ENCODE measurements around the gene NACC1. TPM values are rescaled to one million over a fixed set of nuclear protein-coding genes. Genes with fewer than 3 reads are reported as not detected.

Gene NACC1
- polyA plus RNA-seq, 1 donor (not counting 4 experiments of a cell fraction or from before 2014, with no cell fraction given), result 32.9 TPM

- dilution Hi-C loops (cut with MboI; ENCODE audit: extremely low pct_ligation_motif_present, low sequenced_read_pairs), result no loop called here
- Histone ChIP-seq H3K4me3 (ENCODE audit: control insufficient read depth in 2 of 3, extremely low read depth in 1 of 3, insufficient read depth in 2 of 3, low read depth in 1 of 3, low read length in 3 of 3) (no peak overlapping the region), H4K20me1 (ENCODE audit: control insufficient read depth, extremely low read depth, insufficient read depth, low read length) (no peaks in the 10 kb centered on the region), H3K9me3 (ENCODE audit: control insufficient read depth, low read depth, low read length) (no peaks in the 10 kb centered on the region), H3K9ac (ENCODE audit: control insufficient read depth, extremely low read depth, insufficient read depth, low read length) (no peak overlapping the region), H3K79me2 (ENCODE audit: control insufficient read depth, insufficient read depth, low read length) (no peaks in the 10 kb centered on the region), H3K9me1 (ENCODE audit: control insufficient read depth, extremely low read depth, insufficient read depth, low read length) (no peaks in the 10 kb centered on the region), H2AFZ (ENCODE audit: control insufficient read depth, low read length) (peak overlapping the region; percentile 32), H3K4me1 (ENCODE audit: control insufficient read depth, extremely low read depth, insufficient read depth, low read length) (peaks cover 38% of the 10 kb centered on the region), H3K27me3 (ENCODE audit: control insufficient read depth, extremely low read depth, insufficient read depth, low read length) (no peaks in the 10 kb centered on the region), H3K36me3 (ENCODE audit: control insufficient read depth in 2 of 2, extremely low read depth in 1 of 2, insufficient read depth in 2 of 2, low read length in 2 of 2) (no peaks in the 10 kb centered on the region), H3K27ac (ENCODE audit: control insufficient read depth, insufficient read depth, low read length) (peak overlapping the region; percentile 16), H3K4me2 (ENCODE audit: control insufficient read depth, extremely low read depth, insufficient read depth, low read depth, low read length) (peak overlapping the region; percentile 39)
- no peak for TF ChIP-seq EZH2 (IDR thresholded peaks at IDR 0.05; ENCODE audit: low read length)
- no peak for TF ChIP-seq CTCF (optimal IDR thresholded peaks at IDR 0.05 in 1 of 3, IDR thresholded peaks at IDR 0.05 in 1 of 3, conservative IDR thresholded peaks at IDR 0.05 in 1 of 3; ENCODE audit: extremely low read depth in 1 of 3, insufficient read depth in 2 of 3, low read length in 3 of 3)
- no peak for DNase-seq (ENCODE audit: low read depth, low spot score)
- FAIRE-seq, result peak; percentile 94
These were observed 54.5 kb downstream of the NACC1 start for GRCh38 chr19:13172346-13173138.

- Histone ChIP-seq H3K4me1 (ENCODE audit: control insufficient read depth, extremely low read depth, insufficient read depth, low read length) (peaks cover 32% of the 10 kb centered on the region), H3K27me3 (ENCODE audit: control insufficient read depth, extremely low read depth, insufficient read depth, low read length) (no peaks in the 10 kb centered on the region), H3K4me3 (ENCODE audit: control insufficient read depth in 2 of 3, extremely low read depth in 1 of 3, insufficient read depth in 2 of 3, low read depth in 1 of 3, low read length in 3 of 3) (no peak overlapping the region), H3K9ac (ENCODE audit: control insufficient read depth, extremely low read depth, insufficient read depth, low read length) (no peak overlapping the region), H3K79me2 (ENCODE audit: control insufficient read depth, insufficient read depth, low read length) (no peaks in the 10 kb centered on the region), H3K9me1 (ENCODE audit: control insufficient read depth, extremely low read depth, insufficient read depth, low read length) (no peaks in the 10 kb centered on the region), H3K27ac (ENCODE audit: control insufficient read depth, insufficient read depth, low read length) (no peak overlapping the region), H3K4me2 (ENCODE audit: control insufficient read depth, extremely low read depth, insufficient read depth, low read depth, low read length) (no peak overlapping the region), H3K9me3 (ENCODE audit: control insufficient read depth, low read depth, low read length) (no peaks in the 10 kb centered on the region), H2AFZ (ENCODE audit: control insufficient read depth, low read length) (no peak overlapping the region), H3K36me3 (ENCODE audit: control insufficient read depth in 2 of 2, extremely low read depth in 1 of 2, insufficient read depth in 2 of 2, low read length in 2 of 2) (no peaks in the 10 kb centered on the region), H4K20me1 (ENCODE audit: control insufficient read depth, extremely low read depth, insufficient read depth, low read length) (no peaks in the 10 kb centered on the region)
- DNase-seq (ENCODE audit: low read depth, low spot score) (no peak), FAIRE-seq (no peak)
- dilution Hi-C loops (cut with MboI; ENCODE audit: extremely low pct_ligation_motif_present, low sequenced_read_pairs), result no loop called here
- TF ChIP-seq CTCF (optimal IDR thresholded peaks at IDR 0.05 in 1 of 3, IDR thresholded peaks at IDR 0.05 in 1 of 3, conservative IDR thresholded peaks at IDR 0.05 in 1 of 3; ENCODE audit: extremely low read depth in 1 of 3, insufficient read depth in 2 of 3, low read length in 3 of 3) (no peak), EZH2 (IDR thresholded peaks at IDR 0.05; ENCODE audit: low read length) (no peak)
These were observed 55.2 kb downstream of the NACC1 start for GRCh38 chr19:13173139-13173737.
